Measurements from ENCODE around the gene PRR33.
"Not testable (repeated sequence)": the region's sequence is repeated elsewhere in the genome, so short reads cannot be mapped to it uniquely, and the experiment has no call there.

PRR33 gene

DNA sequence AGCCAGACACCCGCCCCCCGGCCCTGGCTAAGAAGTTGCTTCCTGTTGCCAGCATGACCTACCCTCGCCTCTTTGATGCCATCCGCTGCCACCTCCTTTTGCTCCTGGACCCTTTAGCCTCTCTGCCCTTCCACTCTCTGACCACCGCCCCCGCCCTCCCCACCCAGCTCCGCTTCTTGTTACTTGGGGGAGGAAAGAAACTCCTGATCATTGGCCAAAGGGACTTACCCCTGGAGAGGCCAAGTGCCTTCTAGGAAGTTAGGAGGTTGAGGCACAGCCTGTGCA is at the start of gene PRR33:
Gene PRR33 (minus strand): TSS at position 65 of the 285 bp plus-strand sequence. CDS start 1,311 bp downstream, outside the sequence.
- DNase-seq: no peak

DNA sequence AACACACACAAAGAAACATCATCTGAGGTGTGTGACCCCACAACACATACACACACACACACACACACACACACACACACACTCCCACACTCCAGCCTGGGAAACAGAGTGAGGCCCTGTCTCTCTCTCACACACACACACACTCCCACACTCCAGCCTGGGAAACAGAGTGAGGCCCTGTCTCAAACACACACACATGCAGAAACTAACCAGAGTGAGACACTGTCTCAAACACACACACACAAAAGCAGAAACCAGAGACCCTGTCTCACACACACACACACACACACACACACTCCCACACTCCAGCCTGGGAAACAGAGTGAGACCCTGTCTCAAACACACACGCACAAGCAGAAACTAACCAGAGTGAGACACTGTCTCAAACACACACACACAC is 48.1 kb upstream of the PRR33 start:
- DNase-seq: not testable (repeated sequence)

DNA sequence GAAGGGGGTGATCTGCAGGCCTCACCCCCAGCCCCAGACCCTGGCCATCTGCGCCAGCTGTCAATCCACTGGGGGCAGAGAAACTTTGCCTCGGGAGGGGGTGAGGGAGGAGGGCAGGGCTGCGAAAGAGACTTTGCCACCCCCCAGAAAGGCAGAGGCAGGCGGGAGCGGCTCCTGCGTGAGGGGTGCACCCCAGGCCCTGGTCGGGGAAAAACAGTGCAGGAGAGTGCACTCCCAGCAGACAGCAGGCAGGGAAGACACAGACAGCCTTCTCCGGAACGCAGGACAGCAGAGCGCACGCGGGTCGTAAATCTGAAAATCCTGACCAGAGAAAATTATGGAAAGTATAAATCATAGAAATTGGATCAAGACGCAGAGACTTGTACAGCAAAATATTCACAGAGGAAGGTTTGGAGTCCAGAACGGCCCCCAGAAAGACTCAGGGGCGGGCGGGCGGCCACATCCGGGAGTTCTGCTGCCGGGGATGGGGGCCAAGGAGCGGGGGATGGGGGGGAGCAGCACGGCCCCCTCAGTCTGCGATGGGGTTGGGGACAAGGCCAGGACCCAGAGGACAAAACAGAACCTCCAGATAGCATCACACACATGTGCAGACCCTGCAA is 47.4 kb upstream of the PRR33 start:
- DNase-seq: no peak

DNA sequence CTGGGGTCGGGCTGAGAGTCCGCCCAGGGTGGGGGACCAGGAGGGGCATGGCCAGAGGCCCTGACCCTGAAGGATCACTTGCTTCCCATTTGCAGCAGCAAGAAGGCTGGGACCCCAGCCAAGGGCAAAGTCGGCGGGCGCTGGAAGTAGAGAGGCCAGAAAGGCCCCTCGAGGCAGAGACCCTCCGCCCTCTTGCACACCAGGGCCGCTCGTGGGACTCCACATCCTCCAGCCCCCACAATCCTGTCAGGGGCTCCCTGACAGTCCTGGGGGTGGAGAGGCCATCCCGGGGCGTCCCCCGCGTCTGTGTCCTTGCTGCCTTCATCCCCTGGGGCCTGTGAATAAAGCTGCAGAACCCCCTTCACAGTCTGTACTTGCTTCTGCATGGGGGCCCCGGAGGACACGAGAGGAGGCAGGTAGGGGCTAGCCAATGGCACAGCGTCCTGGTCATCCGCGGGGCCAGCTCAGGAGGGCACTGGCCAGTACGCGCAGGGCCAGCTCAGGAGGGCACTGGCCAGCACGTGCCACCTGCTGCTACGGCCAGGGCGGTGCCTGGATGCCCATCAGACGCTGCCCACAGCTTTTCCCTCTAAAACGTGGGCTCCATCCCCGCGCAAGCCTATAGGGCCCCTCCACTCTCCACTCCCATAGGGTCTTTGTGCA is 46.8 kb upstream of the PRR33 start:
- DNase-seq: no peak

DNA sequence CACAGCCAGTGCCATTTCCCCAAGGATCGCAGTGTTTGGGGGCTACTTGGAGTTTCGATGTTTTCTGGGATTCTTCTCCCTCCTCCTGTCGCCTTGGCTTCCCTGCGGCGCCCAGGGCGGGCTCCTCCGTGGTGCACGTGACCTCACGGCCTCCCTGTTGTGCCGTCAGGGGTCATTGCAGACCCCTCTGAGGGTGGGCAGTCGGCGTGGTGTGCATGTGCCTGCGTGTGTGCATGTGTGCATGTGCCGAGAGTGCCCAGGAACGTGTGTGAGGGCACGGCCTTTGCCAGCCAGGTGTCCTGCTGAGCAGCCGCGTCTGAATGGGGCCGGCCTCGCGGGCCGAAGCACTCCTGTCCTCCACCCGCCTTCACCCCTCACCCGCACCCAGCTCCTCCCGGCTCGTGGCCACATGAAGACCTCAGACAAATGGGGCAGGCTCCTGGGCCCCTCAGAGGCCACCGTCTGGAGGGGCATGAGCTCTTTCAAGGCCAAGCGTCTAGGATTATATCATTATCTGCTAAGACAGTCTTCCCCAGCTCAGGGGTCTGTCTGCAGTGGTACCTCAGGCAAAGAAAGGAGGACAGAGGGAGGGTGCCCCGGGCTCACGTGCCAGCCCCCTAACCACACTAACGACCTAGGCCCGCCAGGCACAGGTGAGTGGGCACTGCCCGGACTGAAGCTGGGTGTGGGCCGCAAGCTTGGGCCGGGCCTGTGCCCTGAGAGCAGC is 46.1 kb upstream of the PRR33 start:
- DNase-seq: no peak

DNA sequence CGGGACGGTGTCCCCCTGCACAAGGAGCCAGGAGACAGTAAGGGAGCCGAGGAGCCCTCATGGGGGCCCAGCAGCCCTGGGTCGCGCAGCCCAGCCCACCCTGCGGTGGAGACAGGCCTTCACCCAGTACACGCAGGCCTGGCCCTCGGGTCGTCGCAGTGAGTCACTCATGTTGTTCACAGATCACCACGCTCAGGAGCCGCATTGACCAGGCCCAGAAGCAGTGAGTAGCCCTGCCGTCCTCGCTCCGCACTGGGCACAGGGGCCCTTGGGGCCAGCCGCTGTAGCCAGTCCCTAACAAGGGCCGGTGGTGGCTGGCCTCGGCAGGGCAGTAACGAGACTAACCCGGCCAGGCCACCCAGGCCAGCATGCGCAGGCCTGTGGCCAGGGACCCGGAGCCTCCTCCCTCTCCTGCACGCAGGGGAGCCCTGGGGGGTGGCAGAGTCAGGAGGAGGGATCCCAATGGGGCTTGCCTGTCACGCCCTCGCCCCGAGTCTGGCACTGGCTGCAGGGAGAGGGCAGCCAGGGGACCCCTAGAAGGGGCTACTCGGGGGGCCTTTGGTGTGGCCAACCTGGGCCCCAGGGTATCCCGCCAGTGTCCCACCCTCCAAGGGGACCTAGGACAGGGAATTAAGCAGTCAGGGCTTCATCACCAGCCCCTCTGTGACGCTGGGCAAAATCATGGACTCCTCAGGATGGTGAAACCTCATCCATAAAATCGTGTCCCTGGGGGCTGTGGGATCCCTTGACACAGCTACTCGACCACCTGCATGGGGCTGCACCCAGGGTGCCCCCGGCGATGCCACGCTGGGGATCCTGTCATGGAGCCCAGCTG is 45.3 kb upstream of the PRR33 start:
- no peak for DNase-seq

DNA sequence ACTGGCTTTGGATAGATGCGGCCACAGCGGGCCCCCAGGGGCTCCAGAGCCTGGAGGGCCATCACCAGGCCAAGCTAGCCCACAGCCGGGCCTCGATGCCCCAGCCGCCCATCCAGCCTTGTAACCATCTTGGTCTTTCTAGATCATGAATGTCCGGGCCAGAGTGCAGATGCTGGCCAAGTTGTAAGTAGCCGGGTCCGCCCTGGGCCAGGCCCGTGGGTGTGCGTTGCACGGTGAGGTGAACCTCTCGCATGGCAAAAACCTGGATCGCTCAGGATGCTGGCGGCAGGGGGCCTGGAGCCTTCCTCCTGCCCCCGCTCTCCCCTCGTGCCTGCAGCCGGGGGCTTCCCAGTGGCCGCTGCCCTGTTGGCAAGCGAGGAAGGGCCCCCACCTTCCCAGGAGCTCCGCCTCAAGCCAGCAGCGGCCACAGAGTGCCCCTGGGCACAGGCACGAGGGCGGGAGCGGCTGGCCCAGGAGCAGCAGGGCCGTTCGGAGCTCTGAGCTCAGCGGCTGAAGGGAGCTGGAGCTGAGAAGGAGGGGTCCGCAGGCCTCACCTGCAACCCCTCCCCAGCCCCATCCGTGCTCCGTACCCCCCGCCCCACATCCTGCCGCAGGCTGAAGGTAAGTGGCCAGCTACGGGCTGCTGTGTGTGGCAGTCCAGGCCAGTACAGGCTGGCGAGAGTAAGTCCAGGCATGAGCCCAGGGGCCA is 44.5 kb upstream of the PRR33 start:
- DNase-seq: no peak

DNA sequence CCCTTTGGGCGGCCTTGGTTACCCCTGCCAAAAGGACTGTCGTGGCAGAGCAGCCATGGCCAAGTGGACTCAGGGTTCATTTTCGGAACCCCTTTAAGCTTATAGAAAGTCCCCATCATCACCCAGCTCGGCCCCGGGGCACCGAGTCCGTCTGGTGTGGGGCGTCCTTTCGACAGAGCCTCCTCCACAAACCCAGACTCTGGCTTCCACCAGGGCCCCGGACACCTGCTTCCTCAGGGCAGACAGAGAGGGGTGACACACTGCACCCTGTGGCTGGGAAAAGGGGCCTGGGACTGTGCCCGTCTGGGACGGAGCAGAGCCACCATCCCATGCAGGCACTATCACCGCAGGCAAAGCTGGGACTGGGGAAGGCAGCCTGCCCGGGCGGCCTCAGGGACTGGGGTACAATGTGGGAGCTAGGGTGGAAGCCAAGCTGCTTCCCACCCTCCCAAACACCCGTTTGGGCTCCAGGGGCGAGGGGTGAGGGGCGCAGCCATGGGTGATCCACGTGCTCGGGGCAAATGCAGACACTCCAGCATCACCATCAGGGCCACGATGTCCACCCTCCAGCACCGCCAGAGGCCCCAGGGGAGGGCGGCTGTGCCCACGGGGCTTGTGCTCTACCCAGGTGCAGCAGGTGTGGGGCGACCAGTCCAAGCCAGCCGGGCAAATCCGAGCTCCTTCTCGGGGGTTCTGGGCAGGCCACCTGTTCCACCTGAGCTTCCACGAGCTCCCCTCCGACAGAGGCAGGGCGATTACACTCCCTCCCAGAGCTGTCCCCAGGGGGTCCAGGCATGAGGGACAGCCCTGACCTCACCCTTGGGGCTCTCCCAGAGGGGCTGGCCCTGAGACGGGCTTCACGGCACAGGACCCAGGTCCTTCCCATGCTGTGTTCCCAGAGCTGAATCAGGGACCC is 43.7 kb upstream of the PRR33 start:
- no peak for DNase-seq

DNA sequence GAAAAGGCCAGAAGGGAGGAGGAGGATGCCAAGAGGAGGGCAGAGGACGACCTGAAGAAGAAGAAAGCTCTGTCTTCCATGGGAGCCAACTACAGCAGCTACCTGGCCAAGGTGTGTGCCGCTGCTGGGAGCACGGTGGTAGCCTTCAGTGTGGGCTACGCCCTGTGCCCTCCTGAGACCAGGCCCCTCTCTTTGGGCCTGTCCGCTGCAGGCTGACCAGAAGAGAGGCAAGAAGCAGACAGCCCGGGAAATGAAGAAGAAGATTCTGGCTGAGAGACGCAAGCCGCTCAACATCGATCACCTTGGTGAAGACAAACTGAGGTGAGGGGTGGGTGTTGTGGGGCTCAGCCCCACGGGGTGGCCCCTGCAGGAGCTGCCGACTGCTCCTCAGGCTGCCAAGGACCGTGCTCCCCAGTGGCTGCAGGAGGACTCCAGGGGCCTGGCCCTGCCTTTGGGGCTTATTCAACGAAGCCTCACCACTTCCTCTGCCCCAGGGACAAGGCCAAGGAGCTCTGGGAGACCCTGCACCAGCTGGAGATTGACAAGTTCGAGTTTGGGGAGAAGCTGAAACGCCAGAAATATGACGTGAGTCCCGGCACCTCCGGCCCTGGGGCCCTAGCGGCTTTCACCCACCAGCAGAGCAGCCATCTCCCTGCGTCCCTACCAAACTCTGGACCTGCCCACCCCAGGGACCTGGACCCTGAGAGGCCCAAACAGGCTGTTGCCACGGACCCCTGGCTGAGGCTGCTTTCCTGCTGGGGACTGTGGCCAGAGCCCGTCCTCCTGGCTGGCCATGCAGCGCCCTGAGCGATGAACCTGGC is 42.9 kb upstream of the PRR33 start:
- DNase-seq: no peak

DNA sequence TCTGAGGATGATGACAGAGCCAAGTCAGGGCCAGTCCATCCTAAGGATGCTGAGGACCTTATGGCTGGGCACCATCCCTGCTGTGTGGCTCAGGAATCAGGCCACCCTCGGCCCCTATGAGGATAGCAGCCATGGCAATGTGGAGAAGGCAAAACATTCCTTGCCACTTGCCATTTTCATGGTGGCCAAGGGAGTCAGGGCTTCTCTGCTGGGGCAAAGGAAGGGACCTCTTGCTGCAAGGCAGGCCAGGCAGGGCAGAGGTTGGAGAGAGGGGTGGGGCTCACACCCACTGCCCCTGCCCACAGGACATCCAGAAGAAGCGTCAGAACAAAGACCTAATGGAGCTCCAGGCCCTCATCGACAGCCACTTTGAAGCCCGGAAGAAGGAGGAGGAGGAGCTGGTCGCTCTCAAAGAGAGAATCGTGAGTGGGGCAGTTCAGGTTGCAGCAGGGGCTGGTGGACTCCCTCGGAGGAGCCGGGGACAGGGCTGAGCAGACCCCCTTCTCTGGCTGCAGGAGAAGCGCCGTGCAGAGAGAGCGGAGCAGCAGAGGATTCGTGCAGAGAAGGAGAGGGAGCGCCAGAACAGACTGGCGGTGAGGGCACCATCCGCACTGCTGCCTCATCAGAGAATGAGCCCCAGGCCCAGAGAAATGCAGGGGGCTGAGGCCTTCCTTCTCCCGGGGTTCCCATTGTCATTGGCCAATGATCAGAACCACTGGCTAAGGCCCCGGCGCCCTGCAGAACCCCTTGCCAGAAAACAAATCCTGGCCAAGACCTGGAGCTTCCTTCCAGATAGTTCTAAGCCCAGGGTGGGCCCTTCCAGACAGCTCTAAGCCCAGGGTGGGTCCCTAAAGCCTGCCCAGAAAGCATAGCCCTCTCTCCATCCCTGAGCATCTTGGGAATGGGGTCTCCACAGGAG is 42.0 kb upstream of the PRR33 start:
- DNase-seq: no peak

DNA sequence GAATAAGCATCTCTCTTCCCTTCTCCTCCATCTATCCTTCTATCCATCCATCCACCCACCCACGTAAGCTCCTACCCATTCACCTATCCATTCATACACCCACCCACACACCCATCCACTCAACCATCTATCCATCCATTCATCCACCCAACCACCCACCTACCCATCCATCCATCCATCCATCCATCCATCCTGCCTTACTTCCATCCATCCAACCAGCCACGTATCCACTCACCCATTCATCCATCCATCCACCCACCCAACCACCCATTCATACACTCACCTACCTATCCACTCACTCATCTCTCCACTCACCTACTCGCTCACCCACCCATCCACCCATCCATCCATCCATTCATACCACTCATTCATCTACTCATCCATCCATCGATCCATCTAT is 41.0 kb upstream of the PRR33 start:
- no peak for DNase-seq

DNA sequence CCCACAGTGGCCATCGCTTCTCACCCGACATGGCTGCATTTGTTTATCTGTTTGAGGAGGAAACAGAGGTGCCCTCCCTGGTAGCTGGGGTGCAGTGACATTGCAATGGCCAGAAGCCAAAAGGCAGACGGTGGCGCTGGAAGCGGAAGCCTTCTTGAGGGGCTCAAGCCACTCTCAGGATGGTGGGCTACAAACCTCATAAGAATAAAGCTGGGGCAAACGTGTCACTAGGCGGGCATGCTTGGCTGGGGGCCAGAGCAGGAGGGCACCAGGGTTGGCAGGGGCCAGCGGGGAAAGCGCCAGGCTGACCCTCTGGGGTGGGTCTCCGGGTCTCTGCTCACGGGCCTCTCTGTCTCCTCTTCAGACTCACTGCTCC is 40.4 kb upstream of the PRR33 start:
- DNase-seq: no peak

DNA sequence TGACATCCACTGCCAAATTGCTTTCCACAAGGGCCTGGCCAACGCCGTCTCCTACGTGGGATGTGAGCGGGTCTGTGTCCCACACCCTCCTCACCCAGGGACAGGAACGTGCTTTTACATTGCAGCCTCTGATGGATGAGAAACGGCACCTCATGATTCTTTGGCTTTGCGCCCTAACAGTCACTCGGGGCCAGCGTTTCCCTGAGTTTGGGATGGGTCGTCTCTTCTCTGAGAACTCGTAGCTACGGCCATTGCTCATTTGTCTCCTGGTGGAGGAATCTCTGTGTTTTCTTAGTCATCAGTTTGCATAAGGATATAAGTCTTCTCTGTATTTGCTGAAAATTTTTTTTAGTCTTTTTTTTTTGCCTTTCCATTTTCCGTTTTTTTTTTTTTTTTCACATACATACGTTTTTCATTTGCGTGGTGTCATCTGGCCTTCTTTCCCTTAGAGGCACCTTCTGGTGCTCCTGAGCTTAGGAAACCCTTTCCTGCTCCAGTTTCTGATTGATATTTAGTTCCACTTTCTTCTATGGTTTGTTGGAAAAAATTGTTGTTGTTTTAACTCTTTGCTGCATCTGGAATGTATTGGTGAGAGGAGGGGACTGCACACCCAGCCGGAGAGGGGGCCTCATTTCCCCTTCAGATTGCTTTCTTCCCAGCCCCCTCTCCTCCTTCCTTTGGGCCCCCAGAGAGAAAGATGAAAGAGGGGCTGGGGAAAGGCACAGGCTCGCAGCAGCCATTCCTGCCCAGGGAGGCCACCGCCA is 39.8 kb upstream of the PRR33 start:
- no peak for DNase-seq

DNA sequence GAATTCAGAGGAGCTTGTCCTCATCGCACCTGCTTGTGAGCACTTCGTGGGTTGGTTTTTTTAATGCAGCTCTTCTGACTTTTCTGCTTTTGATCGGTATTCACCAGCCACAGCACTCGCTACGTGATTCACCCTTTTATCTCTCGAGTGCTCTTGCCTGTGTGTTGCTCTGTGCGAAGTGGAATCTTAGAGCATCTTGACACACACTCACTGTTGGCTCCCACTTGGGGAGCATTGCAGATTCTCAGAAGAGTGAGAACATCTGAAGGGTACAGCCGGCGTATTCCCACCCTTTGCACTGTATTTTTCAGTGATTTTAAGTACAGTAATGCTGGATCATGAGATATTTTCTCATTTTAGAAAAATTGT is 38.8 kb upstream of the PRR33 start:
- no peak for DNase-seq

DNA sequence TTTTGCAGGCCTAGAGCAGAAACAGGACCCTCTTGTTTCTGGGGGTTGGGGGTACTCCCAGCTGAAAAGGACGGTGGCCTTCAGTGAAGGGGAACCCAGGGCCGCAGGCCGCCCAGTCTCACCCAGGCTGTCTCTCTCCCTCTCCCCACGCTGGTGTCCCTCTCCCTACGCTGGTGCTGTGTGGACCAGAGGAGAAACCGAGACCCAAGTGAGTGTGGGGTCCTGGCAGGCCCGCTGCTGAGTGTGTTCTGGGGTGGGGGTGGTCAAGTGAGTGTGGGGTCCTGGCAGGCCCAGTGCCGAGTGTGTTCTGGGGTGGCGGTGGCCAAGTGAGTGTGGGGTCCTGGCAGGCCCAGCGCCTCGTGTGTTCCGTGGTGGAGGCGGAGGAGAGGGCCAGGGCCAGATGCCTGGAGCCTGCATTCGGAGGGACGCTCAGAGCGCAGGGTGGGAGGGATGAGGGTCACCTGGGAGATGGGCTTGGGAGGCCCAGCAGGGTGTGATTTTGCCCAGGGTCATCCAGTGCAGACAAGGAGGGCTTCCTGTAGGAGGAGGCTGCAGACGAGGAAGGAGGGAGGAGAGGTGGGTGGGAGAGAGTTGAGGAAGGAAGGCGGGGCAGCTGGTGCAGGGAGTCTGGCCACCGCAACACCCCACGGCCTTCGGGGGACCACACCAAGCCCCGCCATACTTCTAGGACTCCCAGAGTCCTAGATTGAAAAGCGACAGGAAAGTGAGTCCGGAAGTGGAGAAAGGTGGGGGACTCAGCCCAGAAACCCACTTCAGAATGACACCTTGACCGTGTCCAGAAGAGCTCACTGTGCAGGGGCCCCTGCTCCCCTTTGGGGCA is 38.1 kb upstream of the PRR33 start:
- no peak for DNase-seq

DNA sequence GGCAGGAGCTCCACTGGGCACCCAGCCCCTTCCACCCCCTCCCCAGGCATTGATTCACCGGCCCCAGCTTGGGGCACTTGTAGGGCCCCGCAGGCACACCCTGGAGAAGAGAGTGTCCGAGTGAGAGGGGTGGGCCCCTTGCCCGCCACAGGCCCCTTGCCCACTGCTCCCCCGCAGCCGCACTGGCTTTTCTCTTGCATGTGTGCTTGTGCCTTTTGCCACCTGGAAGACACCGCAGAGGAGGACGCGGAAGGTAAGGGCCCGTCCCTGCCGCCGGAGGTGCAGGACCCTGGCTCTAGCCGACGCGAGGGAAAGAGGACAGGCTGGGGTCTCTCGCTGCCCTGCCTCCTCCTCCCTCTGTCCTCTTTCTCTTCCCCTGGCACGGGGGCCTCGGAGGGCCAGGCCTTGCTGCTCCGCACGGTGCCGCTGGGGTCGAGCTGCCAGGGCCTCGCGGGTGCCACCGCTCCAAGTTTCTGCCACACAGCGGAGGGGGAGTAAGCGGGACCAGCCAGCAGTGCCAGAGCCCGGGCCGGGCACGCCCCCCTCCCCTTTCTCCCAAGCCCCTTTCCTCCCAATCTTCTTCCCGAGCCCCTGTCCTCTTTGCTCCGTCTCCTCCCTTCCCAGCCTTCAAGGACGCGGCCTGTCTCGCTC is 37.3 kb upstream of the PRR33 start:
- no peak for DNase-seq

DNA sequence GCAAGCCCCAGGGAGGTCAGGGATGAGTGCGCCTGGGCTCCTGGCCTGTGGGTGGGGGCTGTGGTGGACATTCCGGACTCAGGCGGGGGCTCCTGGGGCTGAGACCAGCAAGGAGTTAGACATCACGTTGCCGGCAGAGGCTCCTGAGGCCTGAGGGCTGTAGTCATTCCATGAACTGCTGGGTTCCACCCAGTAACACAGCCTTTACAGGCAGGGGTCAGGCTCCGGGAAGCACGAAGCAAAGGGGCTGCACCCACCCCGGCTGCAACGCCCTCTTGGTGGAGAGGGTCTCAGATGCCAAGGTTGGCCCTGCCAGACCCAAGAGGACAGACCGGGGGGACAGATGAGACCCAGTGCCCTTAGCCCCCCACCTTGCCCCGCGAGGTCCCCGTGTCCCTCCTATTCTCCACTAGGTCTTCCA is 36.8 kb upstream of the PRR33 start:
- DNase-seq: no peak
